ENCODE measurements around the gene USP16.
A peak's percentile ranks its signal among the peaks of the same experiment; 100 is the strongest.

Gene USP16

DNA sequence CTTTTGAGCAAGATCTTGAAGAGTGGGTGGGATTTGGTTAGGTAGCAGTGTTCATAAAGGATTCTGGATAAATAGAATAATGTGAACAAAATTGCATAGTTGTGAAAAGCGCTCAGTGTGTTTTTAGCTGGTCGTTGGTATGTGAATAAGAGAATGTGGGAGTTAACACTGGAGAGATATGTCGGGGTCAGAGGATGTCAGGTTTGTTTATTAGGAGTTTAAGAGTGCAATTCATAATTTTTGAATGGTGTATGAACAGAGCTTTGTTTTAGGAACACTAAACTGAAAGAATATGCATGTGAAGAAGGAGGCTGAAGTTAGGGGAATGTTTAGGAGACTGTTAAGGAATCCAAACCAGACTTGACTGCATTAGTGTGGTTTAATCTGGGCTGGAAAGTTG is 9.4 kb downstream of the USP16 start:
- DNase-seq (ENCODE audit: low read depth in 2 of 2): no peak

DNA sequence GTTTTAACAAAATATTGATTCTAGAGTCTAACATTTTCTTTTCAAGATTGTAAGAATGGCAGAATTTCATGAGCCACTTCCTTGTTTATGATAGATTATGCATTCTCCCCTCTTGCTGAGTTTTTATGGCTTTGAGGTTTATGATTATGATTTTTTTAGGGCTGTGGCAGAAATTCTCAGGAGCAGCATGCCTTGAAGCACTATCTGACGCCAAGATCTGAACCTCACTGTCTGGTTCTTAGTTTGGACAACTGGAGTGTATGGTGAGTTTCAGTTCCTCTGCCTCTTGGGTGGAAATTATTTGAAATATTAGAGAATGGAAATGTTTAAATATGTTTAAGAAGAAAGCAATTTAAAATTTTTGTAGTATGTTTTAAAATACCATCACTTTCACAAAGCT is 10.2 kb downstream of the USP16 start:
- DNase-seq (ENCODE audit: low read depth in 2 of 2): no peak

DNA sequence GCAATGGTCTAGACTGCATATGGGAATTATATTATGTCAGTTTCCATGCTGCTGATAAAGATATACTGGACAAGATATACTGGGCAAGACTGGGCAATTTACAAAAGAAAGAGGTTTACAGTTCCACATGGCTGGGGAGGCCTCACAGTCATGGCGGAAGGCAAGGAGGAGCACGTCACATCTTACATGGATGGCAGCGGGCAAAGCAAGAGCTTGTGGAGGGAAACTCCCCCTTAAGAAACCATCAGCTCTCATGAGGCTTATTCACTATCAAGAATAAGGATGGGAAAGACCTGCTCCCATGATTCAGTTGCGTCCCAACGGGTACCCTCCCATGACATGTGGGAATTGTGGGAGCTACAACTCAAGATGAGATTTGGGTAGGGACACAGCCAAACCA is 27.8 kb downstream of the USP16 start:
- DNase-seq (ENCODE audit: low read depth in 2 of 2): no peak

GRCh38 chr21:29053011-29053553 is 28.6 kb downstream of the USP16 start:
- DNase-seq (ENCODE audit: low read depth in 2 of 2): no peak

GRCh38 chr21:29053656-29054055 is 29.2 kb downstream of the USP16 start:
- no peak for DNase-seq (ENCODE audit: low read depth in 2 of 2)

GRCh38 chr21:29055080-29055479 is 30.6 kb downstream of the USP16 start:
- no peak for DNase-seq (ENCODE audit: low read depth in 2 of 2)

DNA sequence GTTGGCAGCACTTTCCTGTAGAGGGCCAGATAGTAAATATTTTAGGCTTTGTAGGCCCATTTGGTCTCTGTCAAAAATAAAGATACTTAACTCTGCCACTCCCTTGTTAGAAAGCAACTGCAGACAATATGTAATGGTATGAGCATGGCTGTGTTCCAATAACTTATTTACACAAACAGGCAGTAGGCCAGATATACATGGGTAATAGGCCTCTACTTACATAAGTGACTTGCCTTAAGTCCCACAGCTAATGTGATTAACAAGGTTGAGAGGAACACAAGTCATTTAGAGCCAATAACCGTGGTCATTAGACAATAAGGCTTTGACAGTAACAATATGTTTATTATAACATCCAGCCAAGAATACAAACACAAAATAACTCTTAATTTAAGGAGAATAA is 31.5 kb downstream of the USP16 start:
- no peak for DNase-seq (ENCODE audit: low read depth in 2 of 2)

- DNase-seq (ENCODE audit: low read depth in 2 of 2): no peak
These were observed 32.1 kb downstream of the USP16 start for GRCh38 chr21:29056538-29057050.

DNA sequence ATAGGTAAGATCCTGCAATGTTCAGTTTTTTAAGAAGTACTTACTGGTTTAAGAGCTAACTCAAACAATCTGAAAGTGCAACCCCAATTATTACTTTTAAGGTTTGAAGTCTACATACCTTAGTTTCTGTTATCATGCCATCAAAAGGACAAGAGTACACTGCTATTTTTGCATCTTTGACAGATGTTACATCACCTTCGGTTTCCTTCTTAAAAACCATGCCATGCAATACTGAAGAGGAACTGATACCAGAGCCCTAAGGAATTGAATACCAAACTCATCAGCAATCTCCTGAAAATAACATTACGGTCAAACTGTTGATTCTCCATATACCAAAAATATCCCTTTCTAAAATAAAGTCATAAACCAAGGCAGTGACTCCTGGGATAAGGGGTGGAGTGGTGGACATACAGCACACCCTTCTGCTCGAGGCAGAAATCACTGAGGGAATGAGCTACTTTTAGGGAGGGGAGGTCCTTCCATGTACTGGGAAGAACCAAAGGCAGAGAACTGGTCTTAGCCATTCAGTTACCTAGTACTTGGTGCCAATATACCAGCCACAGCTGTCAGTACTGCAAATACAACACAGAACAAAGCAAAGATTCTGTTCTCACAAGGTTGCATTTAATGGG is 40.5 kb downstream of the USP16 start:
- no peak for DNase-seq (ENCODE audit: low read depth in 2 of 2)

GRCh38 chr21:29072873-29073221 is 48.4 kb downstream of the USP16 start:
- no peak for DNase-seq (ENCODE audit: low read depth in 2 of 2)

- peak; percentile 95 to 97 for DNase-seq (ENCODE audit: low read depth in 2 of 2)
These were observed 48.9 kb downstream of the USP16 start, which contains the start of gene CCT8 for GRCh38 chr21:29073222-29074006. TSS of gene CCT8 (minus strand) at chr21:29073648. CDS start at chr21:29073590, 58 bp downstream.

DNA sequence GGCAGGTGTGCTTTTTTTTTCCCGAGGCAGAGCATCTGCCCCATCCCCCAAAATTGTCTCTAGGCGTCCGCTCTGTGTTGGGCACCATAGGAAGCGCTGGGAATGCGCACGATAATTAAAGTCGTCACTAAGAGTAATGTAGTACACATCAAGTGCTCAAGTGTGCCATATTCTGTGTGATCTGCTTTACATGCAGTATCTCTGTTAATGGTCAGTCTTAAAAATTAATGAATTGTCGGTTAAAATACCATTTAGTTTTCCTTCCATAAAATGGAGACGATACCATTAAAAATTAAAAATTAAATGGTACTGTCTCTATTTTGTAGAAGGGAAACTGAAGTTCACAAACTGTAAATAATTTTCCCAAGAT is 49.5 kb downstream of the USP16 start:
- DNase-seq (ENCODE audit: low read depth in 2 of 2): no peak

GRCh38 chr21:29074783-29075182 is 50.3 kb downstream of the USP16 start:
- no peak for DNase-seq (ENCODE audit: low read depth in 2 of 2)

- DNase-seq (ENCODE audit: low read depth in 2 of 2): no peak
These were observed 51.4 kb downstream of the USP16 start for GRCh38 chr21:29075706-29076466.

DNA sequence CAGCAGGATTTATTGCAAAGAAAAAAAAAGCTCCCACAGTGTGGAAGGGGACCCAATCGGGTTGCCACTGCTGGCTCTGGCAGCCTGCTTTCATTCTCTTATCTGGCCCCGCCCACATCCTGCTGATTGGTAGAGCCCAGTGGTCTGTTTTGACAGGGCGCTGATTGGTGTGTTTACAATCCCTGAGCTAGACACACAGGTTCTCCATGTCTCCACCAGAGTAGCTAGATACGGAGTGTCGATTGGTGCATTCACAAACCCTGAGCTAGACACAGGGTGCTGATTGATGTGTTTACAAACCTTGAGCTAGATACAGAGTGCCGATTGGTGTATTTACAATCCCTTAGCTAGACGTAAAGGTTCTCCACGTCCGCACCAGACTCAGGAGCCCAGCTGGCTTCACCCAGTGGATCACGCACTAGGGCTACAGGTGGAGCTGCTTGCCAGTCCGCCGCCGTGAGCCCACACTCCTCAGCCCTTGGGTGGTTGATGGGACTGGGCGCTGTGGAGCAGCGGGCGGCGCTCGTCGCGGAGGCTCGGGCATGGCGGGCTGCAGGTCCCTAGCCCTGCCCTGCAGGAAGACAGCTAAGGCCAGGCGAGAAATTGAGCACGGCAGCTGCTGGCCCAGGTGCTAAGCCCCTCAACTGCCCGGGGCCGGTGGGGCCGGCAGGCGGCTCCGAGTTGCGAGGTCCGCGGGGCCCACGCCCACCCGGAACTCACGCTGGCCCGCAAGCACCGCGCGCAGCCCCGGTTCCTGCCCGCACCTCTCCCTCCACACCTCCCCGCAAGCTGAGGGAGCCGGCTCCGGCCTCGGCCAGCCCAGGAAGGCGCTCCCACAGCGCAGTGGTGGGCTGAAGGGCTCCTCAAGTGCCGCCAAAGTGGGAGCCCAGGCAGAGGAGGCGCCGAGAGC is 52.5 kb downstream of the USP16 start:
- peak; percentile 36 to 52 for DNase-seq (ENCODE audit: low read depth in 2 of 2)

DNA sequence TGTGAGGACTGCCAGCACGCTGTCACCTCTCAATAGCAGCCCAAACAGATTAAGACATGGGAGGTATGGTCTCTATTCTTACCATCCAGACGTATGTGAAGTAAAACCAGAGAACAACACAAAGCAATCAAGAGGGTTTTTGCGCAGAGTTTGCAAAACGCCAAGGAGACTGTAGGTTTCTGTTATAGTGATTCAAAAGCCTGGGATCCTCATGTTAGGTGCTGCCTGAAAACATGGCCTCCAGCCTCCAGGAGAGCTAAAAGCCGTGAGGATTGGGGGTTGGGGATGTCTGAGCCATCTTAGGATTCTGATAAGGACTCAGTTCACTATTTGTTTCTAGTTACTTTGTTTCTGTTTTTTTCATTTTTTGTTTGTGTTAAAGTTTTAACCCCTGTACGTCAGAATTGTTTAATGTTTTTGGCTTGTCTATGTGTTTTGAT is 53.2 kb downstream of the USP16 start:
- DNase-seq (ENCODE audit: low read depth in 2 of 2): no peak

GRCh38 chr21:29078869-29079767 is 54.6 kb downstream of the USP16 start:
- no peak for DNase-seq (ENCODE audit: low read depth in 2 of 2)

DNA sequence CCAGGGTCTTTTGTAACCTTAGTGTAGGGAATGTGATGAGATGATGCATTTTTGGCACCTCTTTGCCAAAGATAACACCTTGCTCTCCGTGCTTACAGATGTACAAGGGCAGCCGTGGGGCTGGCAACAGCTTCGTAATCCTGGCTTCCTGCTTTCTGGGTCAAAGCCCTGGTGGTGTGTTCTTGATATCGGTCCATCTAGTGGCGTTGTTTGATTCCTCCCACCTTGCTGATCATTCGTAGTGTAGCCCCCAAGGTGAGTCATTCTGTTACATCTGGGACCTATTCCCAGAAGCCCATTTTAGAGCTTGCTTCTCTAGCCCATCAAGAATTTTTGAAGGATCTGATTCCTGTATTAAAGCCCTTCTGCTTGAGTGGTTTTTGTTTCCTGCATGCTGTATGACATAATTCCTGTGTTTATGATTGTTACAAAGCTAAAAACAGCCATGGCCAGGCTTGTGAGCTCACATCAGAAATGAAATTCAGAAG is 56.0 kb downstream of the USP16 start:
- DNase-seq (ENCODE audit: low read depth in 2 of 2): no peak

DNA sequence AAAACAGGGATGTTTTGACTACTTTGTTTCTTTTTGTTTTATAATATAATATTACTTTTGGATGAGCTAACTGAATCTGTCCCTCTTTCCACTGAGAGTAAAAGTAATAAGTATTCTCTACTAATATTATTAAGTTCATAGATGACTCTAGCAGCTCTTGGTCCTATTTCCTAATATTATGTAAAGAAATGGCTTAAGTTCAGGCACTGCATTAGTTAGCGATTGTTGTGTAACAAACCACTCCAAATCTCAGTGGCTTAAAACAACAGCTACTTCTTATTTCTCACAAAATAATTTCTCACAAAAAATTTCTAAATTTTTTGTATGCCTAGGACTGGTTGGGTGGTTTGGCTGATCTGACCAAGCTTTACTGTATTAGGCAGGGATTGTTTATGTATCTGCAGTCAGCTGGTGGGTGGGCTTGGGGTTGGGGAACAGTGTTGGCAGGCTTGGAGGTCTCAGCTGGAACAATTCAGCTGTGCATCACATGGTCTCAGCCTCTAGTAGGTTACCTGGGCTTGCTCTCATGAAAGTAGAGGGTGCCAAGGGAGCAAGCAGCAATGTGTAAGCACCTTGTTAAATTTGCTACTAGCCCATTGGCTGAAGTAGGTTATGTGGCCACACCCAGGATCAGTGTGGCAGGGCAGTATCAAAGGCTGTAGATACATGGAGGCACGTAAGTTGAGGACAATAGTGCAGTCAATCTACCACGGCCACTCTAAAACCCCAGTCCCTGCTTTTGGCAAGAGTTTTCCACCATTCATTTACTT is 57.8 kb downstream of the USP16 start:
- no peak for DNase-seq (ENCODE audit: low read depth in 2 of 2)
